ENCODE data around the gene IL10RA. TPM values are rescaled to one million over a fixed set of nuclear protein-coding genes. Genes with fewer than 3 reads are reported as not detected.

The IL10RA gene
- total RNA-seq, 1 donor from 2014 or later = 88.3 TPM

DNA sequence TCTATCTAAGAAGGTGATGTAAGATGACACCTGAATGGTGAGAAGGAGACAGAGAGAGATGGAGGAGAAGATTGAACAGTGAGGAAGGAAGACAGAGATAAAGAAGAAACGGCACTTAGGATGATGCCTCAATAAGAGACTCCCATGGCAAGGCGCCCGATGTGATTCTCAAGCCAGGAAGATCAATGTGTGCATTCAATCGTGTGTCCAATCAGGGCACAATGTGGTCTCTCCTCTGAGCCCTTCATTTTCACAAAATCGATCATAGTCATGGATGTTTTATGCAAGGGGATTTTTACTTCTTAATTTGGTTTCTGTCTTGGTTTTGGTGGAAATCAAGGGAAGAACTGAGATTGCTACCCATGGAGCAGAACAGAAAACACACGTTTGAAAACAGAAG is 37.1 kb upstream of the IL10RA start:
- Mint-ChIP-seq H3K27me3 (ENCODE audit: insufficient read depth) (no peaks in the 10 kb centered on the region), H3K27ac (peak overlapping the region; percentile 64)

GRCh38 chr11:117950301-117950700 is 35.9 kb upstream of the IL10RA start:
- H3K36me3 Mint-ChIP-seq (ENCODE audit: low read depth) = no peaks in the 10 kb centered on the region
- peaks cover 87% of the 10 kb centered on the region for H3K4me1 Mint-ChIP-seq (ENCODE audit: low read depth)
- peak; percentile 57 for DNase-seq (ENCODE audit: low spot score)

More for the DNA sequence above, 37.1 kb upstream of the IL10RA start:
- Mint-ChIP-seq H3K36me3 (ENCODE audit: low read depth) (no peaks in the 10 kb centered on the region), H3K4me1 (ENCODE audit: low read depth) (peaks cover 95% of the 10 kb centered on the region), H3K9me3 (no peaks in the 10 kb centered on the region), H3K4me3 (peak overlapping the region; percentile 57)
- intact Hi-C loops (cut with micrococcal nuclease) = no loop called here
- no peak for DNase-seq (ENCODE audit: low spot score)

GRCh38 chr11:117950993-117951961 is 34.9 kb upstream of the IL10RA start:
- peak overlapping the region; percentile 67 for H3K4me3 Mint-ChIP-seq
- H3K4me1 Mint-ChIP-seq (ENCODE audit: low read depth) = peaks cover 77% of the 10 kb centered on the region
- no peaks in the 10 kb centered on the region for H3K9me3 Mint-ChIP-seq
- intact Hi-C loops (cut with micrococcal nuclease) = loop anchor here (1.0 kb wide), 5 partner anchors 9 to 102 kb away; partner anchors contain the start of gene IL10RA
- no peaks in the 10 kb centered on the region for H3K27me3 Mint-ChIP-seq (ENCODE audit: insufficient read depth)
- peaks cover 3% of the 10 kb centered on the region for H3K36me3 Mint-ChIP-seq (ENCODE audit: low read depth)
- DNase-seq (ENCODE audit: low spot score) = peak; percentile 33
- H3K27ac Mint-ChIP-seq = peak overlapping the region; percentile 41

More at GRCh38 chr11:117950301-117950700, 35.9 kb upstream of the IL10RA start:
- Mint-ChIP-seq H3K27ac (peak overlapping the region; percentile 41), H3K4me3 (peak overlapping the region; percentile 67), H3K27me3 (ENCODE audit: insufficient read depth) (no peaks in the 10 kb centered on the region), H3K9me3 (no peaks in the 10 kb centered on the region)
- intact Hi-C loops (cut with micrococcal nuclease) = loop anchor here (1.0 kb wide), 5 partner anchors 10 to 103 kb away; partner anchors contain the start of gene IL10RA

DNA sequence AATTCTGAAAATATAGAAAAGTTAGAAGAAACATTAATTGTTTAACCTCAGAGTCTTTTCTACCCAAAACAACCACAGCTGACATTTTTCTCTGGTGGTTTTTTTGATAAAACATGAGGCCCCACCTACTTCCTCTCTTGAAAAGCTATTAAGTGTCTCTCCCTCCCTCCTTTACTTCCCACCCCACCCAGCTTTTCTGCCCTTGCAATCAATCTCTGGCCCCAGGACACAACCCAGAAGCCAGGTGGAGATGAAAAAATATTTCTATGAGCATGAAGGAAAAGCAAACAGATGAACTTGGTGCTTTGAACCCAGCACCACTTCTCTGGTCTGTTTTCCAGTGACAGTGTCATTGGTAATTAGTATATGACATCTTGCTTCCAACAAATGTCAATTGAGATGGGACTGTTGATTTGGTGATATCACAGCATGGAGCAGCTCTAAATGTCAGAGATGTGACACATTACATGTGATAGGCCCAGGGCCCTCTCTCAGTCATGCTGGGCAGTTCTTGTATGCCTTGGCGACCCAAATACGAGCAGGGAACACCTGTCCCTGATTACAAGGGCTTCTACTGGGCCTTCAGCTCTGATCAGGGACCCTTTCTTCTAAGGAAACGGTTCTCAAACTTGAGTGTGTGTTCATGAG is 33.0 kb upstream of the IL10RA start:
- DNase-seq (ENCODE audit: low spot score) = no peak
- intact Hi-C loops (cut with micrococcal nuclease) = no loop called here
- Mint-ChIP-seq H3K27me3 (ENCODE audit: insufficient read depth) (no peaks in the 10 kb centered on the region), H3K9me3 (peaks cover 15% of the 10 kb centered on the region), H3K36me3 (ENCODE audit: low read depth) (peaks cover 13% of the 10 kb centered on the region), H3K27ac (peak overlapping the region; percentile 70), H3K4me3 (peak overlapping the region; percentile 48), H3K4me1 (ENCODE audit: low read depth) (peaks cover 63% of the 10 kb centered on the region)

DNA sequence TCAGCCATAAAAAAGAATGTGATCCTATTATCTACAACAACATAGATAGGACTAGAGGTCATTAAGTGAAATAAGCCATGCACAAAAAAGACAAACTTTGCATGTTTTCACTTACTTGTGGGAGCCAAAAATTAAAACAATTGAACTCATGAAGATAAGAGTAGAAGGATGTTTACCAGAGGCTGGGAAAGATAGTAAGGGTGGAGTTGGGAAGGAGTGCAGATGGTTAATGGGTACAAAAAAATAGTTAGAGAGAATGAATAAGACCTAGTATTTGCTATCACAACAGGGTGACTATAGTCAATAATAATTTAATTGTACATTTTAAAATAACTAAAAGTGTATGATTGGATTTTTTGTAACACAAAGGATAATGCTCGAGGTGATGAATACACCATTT is 27.2 kb upstream of the IL10RA start:
- H3K27me3 Mint-ChIP-seq (ENCODE audit: insufficient read depth) = no peaks in the 10 kb centered on the region
- H3K36me3 Mint-ChIP-seq (ENCODE audit: low read depth) = peaks cover 33% of the 10 kb centered on the region
- intact Hi-C loops (cut with micrococcal nuclease) = no loop called here
- peaks cover 42% of the 10 kb centered on the region for H3K9me3 Mint-ChIP-seq
- peak overlapping the region; percentile 78 for H3K27ac Mint-ChIP-seq
- H3K4me3 Mint-ChIP-seq = no peak overlapping the region
- DNase-seq (ENCODE audit: low spot score) = no peak
- peaks cover 38% of the 10 kb centered on the region for H3K4me1 Mint-ChIP-seq (ENCODE audit: low read depth)

GRCh38 chr11:117959438-117960149 is 26.6 kb upstream of the IL10RA start:
- no peaks in the 10 kb centered on the region for H3K27me3 Mint-ChIP-seq (ENCODE audit: insufficient read depth)
- peak overlapping the region; percentile 74 for H3K27ac Mint-ChIP-seq
- intact Hi-C loops (cut with micrococcal nuclease) = loop anchor here (1.0 kb wide), 1 partner anchor 9 kb away; no protein-coding TSS in a partner anchor
- H3K9me3 Mint-ChIP-seq = peaks cover 42% of the 10 kb centered on the region
- peaks cover 33% of the 10 kb centered on the region for H3K4me1 Mint-ChIP-seq (ENCODE audit: low read depth)
- H3K4me3 Mint-ChIP-seq = peak overlapping the region; percentile 56
- H3K36me3 Mint-ChIP-seq (ENCODE audit: low read depth) = peaks cover 33% of the 10 kb centered on the region
- no peak for DNase-seq (ENCODE audit: low spot score)

DNA sequence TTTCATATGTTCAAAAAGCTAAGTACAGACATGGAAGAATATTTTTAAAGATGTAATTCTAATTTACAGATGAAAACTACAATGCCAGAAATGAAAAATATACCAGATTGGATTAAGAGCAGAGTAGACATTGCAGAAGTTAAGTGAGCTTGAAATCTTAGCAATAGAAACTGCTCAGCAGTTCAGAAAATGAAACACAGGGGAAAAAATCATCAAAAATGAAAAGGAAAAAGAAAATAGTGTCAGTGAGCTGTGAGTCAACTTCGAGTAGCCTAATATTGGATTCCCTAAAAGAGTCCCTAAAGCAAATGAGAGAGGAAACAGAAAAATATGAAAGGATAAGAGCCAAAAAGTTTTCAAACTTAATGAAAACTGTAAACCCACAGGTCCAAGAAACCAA is 25.8 kb upstream of the IL10RA start:
- H3K36me3 Mint-ChIP-seq (ENCODE audit: low read depth) = peaks cover 33% of the 10 kb centered on the region
- no peaks in the 10 kb centered on the region for H3K27me3 Mint-ChIP-seq (ENCODE audit: insufficient read depth)
- DNase-seq (ENCODE audit: low spot score) = no peak
- H3K9me3 Mint-ChIP-seq = peaks cover 42% of the 10 kb centered on the region
- H3K27ac Mint-ChIP-seq = peak overlapping the region; percentile 74
- intact Hi-C loops (cut with micrococcal nuclease) = loop anchor here (1.0 kb wide), 1 partner anchor 10 kb away; no protein-coding TSS in a partner anchor
- H3K4me1 Mint-ChIP-seq (ENCODE audit: low read depth) = peaks cover 33% of the 10 kb centered on the region
- H3K4me3 Mint-ChIP-seq = no peak overlapping the region

GRCh38 chr11:117961896-117962295 is 24.3 kb upstream of the IL10RA start:
- H3K4me3 Mint-ChIP-seq = no peak overlapping the region
- H3K27ac Mint-ChIP-seq = no peak overlapping the region
- DNase-seq (ENCODE audit: low spot score) = no peak
- intact Hi-C loops (cut with micrococcal nuclease) = no loop called here
- peaks cover 33% of the 10 kb centered on the region for H3K4me1 Mint-ChIP-seq (ENCODE audit: low read depth)
- H3K9me3 Mint-ChIP-seq = peaks cover 36% of the 10 kb centered on the region
- no peaks in the 10 kb centered on the region for H3K27me3 Mint-ChIP-seq (ENCODE audit: insufficient read depth)
- H3K36me3 Mint-ChIP-seq (ENCODE audit: low read depth) = peaks cover 30% of the 10 kb centered on the region

DNA sequence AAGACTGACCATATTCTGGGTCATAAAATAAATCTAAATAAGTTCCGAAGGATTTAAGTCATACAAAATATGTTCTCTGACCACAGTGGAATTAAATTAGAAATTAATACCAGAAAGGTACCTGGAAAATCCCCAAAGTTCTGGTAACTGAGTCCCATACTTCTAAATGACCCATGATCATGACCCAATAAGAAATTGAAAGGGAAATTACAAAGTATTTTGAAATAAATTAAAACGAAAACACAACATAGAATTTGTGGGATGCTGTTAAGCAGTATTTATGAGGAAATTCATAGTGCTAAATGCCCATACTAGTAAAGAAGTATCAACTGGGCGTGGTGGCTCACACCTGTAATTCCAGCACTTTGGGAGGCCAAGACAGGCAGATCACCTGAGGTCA is 23.4 kb upstream of the IL10RA start:
- Mint-ChIP-seq H3K9me3 (peaks cover 29% of the 10 kb centered on the region), H3K4me3 (no peak overlapping the region), H3K27ac (no peak overlapping the region), H3K36me3 (ENCODE audit: low read depth) (peaks cover 23% of the 10 kb centered on the region), H3K4me1 (ENCODE audit: low read depth) (peaks cover 28% of the 10 kb centered on the region), H3K27me3 (ENCODE audit: insufficient read depth) (no peaks in the 10 kb centered on the region)
- no peak for DNase-seq (ENCODE audit: low spot score)
- intact Hi-C loops (cut with micrococcal nuclease) = no loop called here

DNA sequence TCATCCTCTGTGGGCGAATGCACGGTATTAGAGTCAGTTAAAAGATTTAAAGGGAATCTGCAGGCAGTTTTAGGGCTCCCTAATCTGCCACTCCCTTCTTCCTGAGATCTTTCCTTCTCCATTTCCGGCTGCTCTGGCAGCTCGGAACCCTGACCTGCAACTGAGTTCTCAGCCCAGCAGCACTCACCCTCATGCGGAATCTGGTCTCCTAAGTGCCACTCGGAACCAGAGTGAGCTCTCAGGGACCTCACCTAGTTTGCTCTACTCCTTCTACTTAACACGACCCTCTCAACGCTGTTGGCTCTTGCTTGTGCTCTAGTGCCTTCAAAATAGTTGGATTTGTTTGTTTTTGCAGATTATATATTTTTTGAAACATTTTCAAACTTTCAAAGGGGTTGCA is 19.3 kb upstream of the IL10RA start:
- intact Hi-C loops (cut with micrococcal nuclease) = no loop called here
- Mint-ChIP-seq H3K4me3 (no peak overlapping the region), H3K36me3 (ENCODE audit: low read depth) (peaks cover 2% of the 10 kb centered on the region), H3K4me1 (ENCODE audit: low read depth) (peaks cover 38% of the 10 kb centered on the region), H3K27me3 (ENCODE audit: insufficient read depth) (no peaks in the 10 kb centered on the region), H3K27ac (no peak overlapping the region), H3K9me3 (no peaks in the 10 kb centered on the region)
- no peak for DNase-seq (ENCODE audit: low spot score)

DNA sequence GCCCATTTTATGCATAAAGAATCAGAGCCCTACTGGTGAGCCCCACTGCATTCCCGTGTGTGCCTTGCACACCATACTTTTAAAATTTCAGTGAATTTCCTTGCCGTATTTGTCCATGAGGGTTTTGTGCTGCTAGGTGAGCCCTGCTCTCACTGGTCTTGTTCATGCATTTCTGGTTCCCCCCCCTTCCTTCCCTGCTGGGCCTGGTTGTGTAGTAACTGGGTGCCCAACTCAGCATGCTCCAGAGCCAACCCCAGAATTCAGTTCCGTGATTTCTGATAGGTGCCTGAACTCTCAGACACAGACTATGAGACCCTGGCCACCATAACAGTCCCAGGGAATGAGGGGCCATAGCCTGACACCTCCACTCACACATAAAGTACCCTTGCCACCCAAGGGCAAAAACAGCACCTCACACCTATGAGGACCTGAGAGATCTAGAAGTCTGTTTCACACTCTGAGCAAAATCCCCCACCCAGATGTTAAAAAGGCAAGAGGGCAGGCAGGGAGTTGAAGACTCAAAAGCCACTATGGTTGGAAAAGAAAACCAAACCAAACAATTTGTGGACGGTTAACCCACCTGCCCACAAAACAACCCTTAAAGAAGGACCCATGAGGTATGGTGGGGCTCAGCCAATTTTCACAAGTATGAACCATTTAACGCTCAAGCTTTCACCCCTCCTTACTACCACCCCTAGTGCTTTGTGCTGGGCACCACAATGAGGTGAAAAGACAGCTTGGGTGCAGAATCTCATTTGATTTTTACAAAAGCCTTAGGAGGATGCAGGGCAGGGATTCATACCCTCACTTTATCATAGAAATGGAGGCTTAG is 16.8 kb upstream of the IL10RA start:
- peaks cover 61% of the 10 kb centered on the region for H3K4me1 Mint-ChIP-seq (ENCODE audit: low read depth)
- H3K4me3 Mint-ChIP-seq = no peak overlapping the region
- no peaks in the 10 kb centered on the region for H3K27me3 Mint-ChIP-seq (ENCODE audit: insufficient read depth)

More for the DNA sequence above, 16.8 kb upstream of the IL10RA start:
- no peak overlapping the region for H3K27ac Mint-ChIP-seq
- no peak for DNase-seq (ENCODE audit: low spot score)
- H3K36me3 Mint-ChIP-seq (ENCODE audit: low read depth) = peaks cover 3% of the 10 kb centered on the region
- intact Hi-C loops (cut with micrococcal nuclease) = no loop called here
- no peaks in the 10 kb centered on the region for H3K9me3 Mint-ChIP-seq
